Medulla oblongata (tissue), 1 donor: Measurements from ENCODE around the gene RPL36A.
A peak's percentile ranks its signal among the peaks of the same experiment; 100 is the strongest.

Experiments used
- DNase-seq: peaks from one replicate; pipeline ENCODE4 v3.0.0-alpha.2; 2015; ENCODE audit errors: extremely low spot score

Gene RPL36A

GRCh38 chrX:101390664-101391525 is at the start of gene RPL36A:
Gene RPL36A (plus strand): TSS chrX:101391011. CDS start chrX:101391044, 33 bp downstream.
- peak; percentile 90 for DNase-seq

- DNase-seq = peak; percentile 2
These were observed 42.9 kb upstream of the RPL36A start for GRCh38 chrX:101347859-101348451.

- peak; percentile 66 for DNase-seq
These were observed 42.2 kb upstream of the RPL36A start, which contains the start of gene TIMM8A for GRCh38 chrX:101348452-101349192. Gene TIMM8A (minus strand): TSS chrX:101348742. CDS start chrX:101348664, 78 bp downstream.

- no peak for DNase-seq
These were observed 41.6 kb upstream of the RPL36A start for GRCh38 chrX:101349193-101349562.

- DNase-seq = no peak
These were observed 33.5 kb upstream of the RPL36A start for GRCh38 chrX:101357166-101357795.

GRCh38 chrX:101359966-101360365 is 30.8 kb upstream of the RPL36A start:
- no peak for DNase-seq

- DNase-seq = no peak
These were observed 30.4 kb upstream of the RPL36A start for GRCh38 chrX:101360390-101360789.

GRCh38 chrX:101362116-101362515 is 28.7 kb upstream of the RPL36A start:
- DNase-seq = no peak

GRCh38 chrX:101362757-101363156 is 28.1 kb upstream of the RPL36A start:
- no peak for DNase-seq

- no peak for DNase-seq
These were observed 25.5 kb upstream of the RPL36A start for GRCh38 chrX:101365301-101365795.

GRCh38 chrX:101368800-101369199 is 22.0 kb upstream of the RPL36A start:
- no peak for DNase-seq

GRCh38 chrX:101369687-101370086 is 21.1 kb upstream of the RPL36A start:
- no peak for DNase-seq

GRCh38 chrX:101370888-101371504 is 19.8 kb upstream of the RPL36A start:
- DNase-seq = no peak

- peak; percentile 4 for DNase-seq
These were observed 13.3 kb upstream of the RPL36A start for GRCh38 chrX:101377547-101377946.

GRCh38 chrX:101383679-101384205 is 7.1 kb upstream of the RPL36A start:
- no peak for DNase-seq

GRCh38 chrX:101385026-101385684 is 5.7 kb upstream of the RPL36A start:
- DNase-seq = no peak

GRCh38 chrX:101385795-101386541 is 4.8 kb upstream of the RPL36A start, which contains the start of gene BTK:
Gene BTK (minus strand): TSS chrX:101386191. CDS start chrX:101375284, 10,907 bp downstream.
- peak; percentile 43 for DNase-seq

- DNase-seq = no peak
These were observed 4.3 kb upstream of the RPL36A start for GRCh38 chrX:101386542-101386885.

GRCh38 chrX:101388604-101389003 is 2.2 kb upstream of the RPL36A start:
- DNase-seq = no peak

GRCh38 chrX:101391831-101392230 is 1.0 kb downstream of the RPL36A start:
- no peak for DNase-seq
